ENCODE measurements around the gene LCP2.
A peak's percentile ranks its signal among the peaks of the same experiment; 100 is the strongest.

Gene LCP2

DNA sequence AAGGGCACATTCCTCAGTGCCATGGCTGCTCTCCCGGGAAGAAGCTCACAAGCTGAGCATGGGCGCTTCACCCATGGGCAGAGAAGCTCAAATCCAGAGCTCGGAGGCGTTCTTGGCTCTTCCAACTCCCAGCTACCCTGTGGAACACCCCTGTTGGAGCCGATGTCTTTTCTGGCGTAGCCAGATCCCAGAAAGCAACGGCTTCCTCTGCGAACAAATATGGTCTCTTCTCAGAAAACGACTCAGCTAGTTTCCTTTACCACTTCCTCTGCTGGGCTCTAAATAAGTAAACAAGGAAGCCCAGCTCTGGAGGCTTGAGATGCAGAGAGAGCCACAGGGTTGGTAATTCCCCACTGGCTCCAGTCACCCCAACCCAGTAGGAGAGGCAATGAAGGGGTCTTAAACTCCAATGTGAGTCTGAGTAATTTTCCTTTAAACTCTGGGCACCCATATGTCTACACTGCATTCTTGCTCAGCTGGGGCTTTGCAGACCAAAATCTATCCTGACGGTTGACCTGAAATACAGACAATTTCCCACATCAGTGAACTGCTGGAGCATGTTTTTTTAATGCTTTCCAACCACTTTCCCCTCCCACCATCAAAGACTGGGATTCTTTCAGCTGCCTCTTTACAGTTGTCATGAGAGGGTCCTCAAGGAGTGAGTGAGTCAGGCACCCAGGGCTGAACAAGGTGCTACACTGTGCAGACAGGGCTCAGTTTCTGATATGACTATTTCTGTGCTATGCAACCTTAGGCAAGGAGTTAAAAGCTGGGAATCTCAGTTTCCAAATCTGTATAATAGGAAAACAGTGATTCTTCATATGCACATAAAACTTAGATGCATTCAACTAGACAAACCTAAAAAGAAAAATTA is at the start of gene LCP2:
Gene LCP2, minus strand, starts transcription at position 189 of the 874 bp plus-strand sequence. Its CDS starts 166 bp downstream, at position 23.
- Mint-ChIP-seq H3K9me3 (no peaks in the 10 kb centered on the region), H3K4me3 (peak within 1 kb of the TSS; percentile 99), H3K27ac (peak within 1 kb of the TSS; percentile 94), H3K4me1 (peaks cover 79% of the 10 kb centered on the region), H3K27me3 (no peaks in the 10 kb centered on the region), H3K36me3 (ENCODE audit: low read depth) (peaks cover 37% of the 10 kb centered on the region)
- no peak for DNase-seq
- peak; percentile 88 for ATAC-seq

GRCh38 chr5:170347022-170347567 is 49.5 kb upstream of the LCP2 start:
- Mint-ChIP-seq H3K4me3 (no peak overlapping the region), H3K27me3 (peaks cover 7% of the 10 kb centered on the region), H3K9me3 (no peaks in the 10 kb centered on the region), H3K36me3 (ENCODE audit: low read depth) (no peaks in the 10 kb centered on the region), H3K27ac (no peak overlapping the region), H3K4me1 (peaks cover 6% of the 10 kb centered on the region)
- ATAC-seq, result no peak
- DNase-seq, result no peak

- Mint-ChIP-seq H3K4me3 (no peak overlapping the region), H3K4me1 (peaks cover 6% of the 10 kb centered on the region), H3K27me3 (peaks cover 7% of the 10 kb centered on the region), H3K27ac (no peak overlapping the region), H3K36me3 (ENCODE audit: low read depth) (no peaks in the 10 kb centered on the region), H3K9me3 (no peaks in the 10 kb centered on the region)
- DNase-seq (no peak), ATAC-seq (no peak)
These were observed 48.4 kb upstream of the LCP2 start for GRCh38 chr5:170345971-170346370.

DNA sequence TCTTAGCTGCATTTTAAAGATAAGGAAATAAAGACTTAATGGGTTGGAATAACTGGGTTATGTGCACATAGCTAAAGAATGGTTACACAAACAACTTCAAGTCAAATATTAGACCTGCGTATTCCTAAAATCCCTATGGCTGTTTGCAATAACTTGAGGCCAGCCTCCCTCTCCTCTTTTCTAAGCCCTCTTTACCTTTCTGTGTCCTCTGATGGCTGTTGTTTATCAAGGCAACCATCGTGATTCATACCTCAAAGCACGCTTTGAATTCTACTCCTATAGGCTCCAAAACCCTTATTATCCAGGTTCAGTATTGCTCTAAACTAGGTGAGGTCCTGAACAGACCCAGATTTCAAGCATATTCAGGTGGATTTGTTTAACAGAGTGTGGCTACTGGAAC is 45.6 kb upstream of the LCP2 start:
- DNase-seq (no peak), ATAC-seq (no peak)
- H3K4me1 Mint-ChIP-seq, result peaks cover 12% of the 10 kb centered on the region
- no peak overlapping the region for H3K4me3 Mint-ChIP-seq
- no peaks in the 10 kb centered on the region for H3K9me3 Mint-ChIP-seq
- no peaks in the 10 kb centered on the region for H3K36me3 Mint-ChIP-seq (ENCODE audit: low read depth)
- H3K27me3 Mint-ChIP-seq, result peaks cover 7% of the 10 kb centered on the region
- H3K27ac Mint-ChIP-seq, result no peak overlapping the region

GRCh38 chr5:170342153-170342725 is 44.7 kb upstream of the LCP2 start:
- Mint-ChIP-seq H3K9me3 (no peaks in the 10 kb centered on the region), H3K27me3 (no peaks in the 10 kb centered on the region), H3K4me1 (peaks cover 20% of the 10 kb centered on the region), H3K36me3 (ENCODE audit: low read depth) (no peaks in the 10 kb centered on the region), H3K4me3 (no peak overlapping the region), H3K27ac (no peak overlapping the region)
- DNase-seq, result no peak
- ATAC-seq, result no peak

- H3K36me3 Mint-ChIP-seq (ENCODE audit: low read depth), result no peaks in the 10 kb centered on the region
- no peak for DNase-seq
- H3K4me3 Mint-ChIP-seq, result no peak overlapping the region
- H3K4me1 Mint-ChIP-seq, result peaks cover 27% of the 10 kb centered on the region
- H3K27me3 Mint-ChIP-seq, result no peaks in the 10 kb centered on the region
- ATAC-seq, result no peak
- no peak overlapping the region for H3K27ac Mint-ChIP-seq
- H3K9me3 Mint-ChIP-seq, result no peaks in the 10 kb centered on the region
These were observed 44.0 kb upstream of the LCP2 start for GRCh38 chr5:170341545-170341944.

- no peak overlapping the region for H3K27ac Mint-ChIP-seq
- DNase-seq (no peak), ATAC-seq (no peak)
- H3K4me1 Mint-ChIP-seq, result peaks cover 36% of the 10 kb centered on the region
- no peaks in the 10 kb centered on the region for H3K36me3 Mint-ChIP-seq (ENCODE audit: low read depth)
- H3K27me3 Mint-ChIP-seq, result no peaks in the 10 kb centered on the region
- H3K4me3 Mint-ChIP-seq, result no peak overlapping the region
- H3K9me3 Mint-ChIP-seq, result no peaks in the 10 kb centered on the region
These were observed 42.2 kb upstream of the LCP2 start for GRCh38 chr5:170339780-170340167.

DNA sequence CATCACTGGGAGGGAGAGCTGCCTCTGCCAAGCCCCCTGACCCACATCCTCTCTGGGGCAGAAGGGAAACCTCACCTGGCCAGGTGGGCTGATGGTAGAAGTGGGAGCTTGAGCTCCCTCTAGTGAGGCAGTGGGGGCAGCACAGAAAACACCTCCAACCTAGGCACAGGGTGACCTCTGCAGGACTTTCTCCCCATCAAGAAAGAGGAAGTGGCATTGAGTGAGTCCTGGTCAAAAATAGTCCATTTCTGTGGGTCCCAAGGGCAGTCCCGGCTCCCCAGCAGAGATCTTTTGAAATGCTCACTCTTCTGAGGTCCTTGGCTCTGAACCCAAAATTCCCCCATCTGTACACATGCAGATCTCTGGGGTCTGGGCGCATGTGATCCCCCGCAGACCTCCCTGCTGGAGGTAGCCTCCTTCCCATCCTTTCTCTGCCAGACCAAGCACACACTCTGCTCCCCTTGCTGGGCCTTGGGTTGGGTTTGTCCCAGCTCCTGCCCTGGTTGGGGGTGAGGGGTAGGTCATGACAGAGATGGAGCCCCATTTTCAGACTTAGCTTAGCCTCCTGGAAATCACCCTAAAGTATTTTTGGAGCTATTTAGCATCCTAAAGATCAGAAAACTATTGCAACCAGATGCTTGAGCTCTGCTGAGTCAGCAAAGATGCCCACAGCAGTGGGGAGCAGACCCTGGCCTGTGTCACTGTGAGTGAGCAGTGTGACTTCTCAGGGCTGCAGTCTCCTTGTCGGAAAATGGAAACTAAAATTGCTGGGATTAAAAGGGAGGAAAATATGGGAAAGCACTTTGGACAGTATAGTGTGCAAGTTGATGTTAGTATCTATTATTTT is 41.6 kb upstream of the LCP2 start:
- H3K27ac Mint-ChIP-seq, result no peak overlapping the region
- ATAC-seq (peak; percentile 58), DNase-seq (peak; percentile 67)
- H3K4me1 Mint-ChIP-seq, result peaks cover 36% of the 10 kb centered on the region
- no peak overlapping the region for H3K4me3 Mint-ChIP-seq
- H3K9me3 Mint-ChIP-seq, result no peaks in the 10 kb centered on the region
- no peaks in the 10 kb centered on the region for H3K27me3 Mint-ChIP-seq
- no peaks in the 10 kb centered on the region for H3K36me3 Mint-ChIP-seq (ENCODE audit: low read depth)

DNA sequence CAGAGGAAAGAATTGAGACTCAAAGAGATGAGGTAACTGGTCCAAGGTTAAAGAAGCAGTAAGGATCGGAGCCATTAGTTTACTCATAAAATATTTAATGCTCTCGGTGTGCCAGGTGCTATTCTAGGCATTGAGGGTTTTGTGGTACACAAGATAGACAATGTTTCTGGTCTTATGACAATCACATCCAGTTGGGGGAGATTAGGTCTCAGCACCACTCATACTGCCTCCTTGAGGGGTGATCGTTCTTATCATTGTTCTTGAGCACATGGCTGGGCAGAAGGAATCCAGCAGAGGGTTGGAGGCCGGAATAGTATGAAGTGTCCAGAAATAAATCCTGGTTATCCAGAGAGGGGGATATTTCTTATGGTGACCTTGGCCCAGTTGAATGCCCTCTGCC is 40.7 kb upstream of the LCP2 start:
- H3K27ac Mint-ChIP-seq, result no peak overlapping the region
- H3K4me1 Mint-ChIP-seq, result peaks cover 36% of the 10 kb centered on the region
- no peaks in the 10 kb centered on the region for H3K9me3 Mint-ChIP-seq
- H3K27me3 Mint-ChIP-seq, result no peaks in the 10 kb centered on the region
- no peaks in the 10 kb centered on the region for H3K36me3 Mint-ChIP-seq (ENCODE audit: low read depth)
- DNase-seq (no peak), ATAC-seq (no peak)
- no peak overlapping the region for H3K4me3 Mint-ChIP-seq

- Mint-ChIP-seq H3K27ac (no peak overlapping the region), H3K27me3 (no peaks in the 10 kb centered on the region), H3K4me1 (peaks cover 36% of the 10 kb centered on the region), H3K9me3 (no peaks in the 10 kb centered on the region), H3K36me3 (ENCODE audit: low read depth) (no peaks in the 10 kb centered on the region), H3K4me3 (no peak overlapping the region)
- DNase-seq (no peak), ATAC-seq (no peak)
These were observed 39.6 kb upstream of the LCP2 start for GRCh38 chr5:170337045-170337733.

DNA sequence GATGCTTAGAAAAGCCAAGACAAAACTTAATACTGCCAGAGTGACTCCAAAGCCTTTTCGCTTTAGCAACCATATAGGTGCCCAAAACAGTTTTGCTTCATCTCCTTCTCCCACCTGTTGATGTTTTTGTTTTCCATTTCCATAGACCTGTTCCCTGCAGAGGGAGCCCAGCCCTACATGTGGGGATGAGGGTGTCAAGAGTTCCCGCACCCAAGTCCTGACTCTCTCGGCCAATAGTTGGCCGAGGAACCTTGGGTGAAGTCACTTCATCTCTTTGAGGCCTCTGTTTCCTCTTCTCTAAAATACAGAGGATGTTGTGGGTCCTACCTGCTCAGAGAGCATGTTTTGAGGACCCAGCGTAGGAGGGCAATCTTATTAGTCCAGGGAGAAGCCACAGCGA is 38.5 kb upstream of the LCP2 start:
- H3K27ac Mint-ChIP-seq, result no peak overlapping the region

GRCh38 chr5:170334626-170335025 is 37.0 kb upstream of the LCP2 start:
- H3K36me3 Mint-ChIP-seq (ENCODE audit: low read depth), result no peaks in the 10 kb centered on the region
- no peak overlapping the region for H3K27ac Mint-ChIP-seq
- H3K4me3 Mint-ChIP-seq, result no peak overlapping the region
- H3K9me3 Mint-ChIP-seq, result no peaks in the 10 kb centered on the region
- H3K27me3 Mint-ChIP-seq, result no peaks in the 10 kb centered on the region
- DNase-seq (peak; percentile 46), ATAC-seq (peak; percentile 34)
- H3K4me1 Mint-ChIP-seq, result peaks cover 36% of the 10 kb centered on the region

More for the DNA sequence above, 38.5 kb upstream of the LCP2 start:
- Mint-ChIP-seq H3K9me3 (no peaks in the 10 kb centered on the region), H3K27me3 (no peaks in the 10 kb centered on the region), H3K36me3 (ENCODE audit: low read depth) (no peaks in the 10 kb centered on the region), H3K4me3 (peak overlapping the region; percentile 12), H3K4me1 (peaks cover 36% of the 10 kb centered on the region)
- no peak for ATAC-seq
- DNase-seq, result no peak

- peaks cover 29% of the 10 kb centered on the region for H3K4me1 Mint-ChIP-seq
These were observed 35.8 kb upstream of the LCP2 start for GRCh38 chr5:170333161-170333910.

More at GRCh38 chr5:170333161-170333910, 35.8 kb upstream of the LCP2 start:
- no peak overlapping the region for H3K4me3 Mint-ChIP-seq
- H3K27me3 Mint-ChIP-seq, result no peaks in the 10 kb centered on the region
- DNase-seq (peak; percentile 70), ATAC-seq (peak; percentile 58)
- H3K9me3 Mint-ChIP-seq, result no peaks in the 10 kb centered on the region
- H3K27ac Mint-ChIP-seq, result no peak overlapping the region
- no peaks in the 10 kb centered on the region for H3K36me3 Mint-ChIP-seq (ENCODE audit: low read depth)
